Keratinocyte (primary cell): Measurements from ENCODE around the gene MAN2A2.

Source experiments
- CTCF ChIP-seq, 3 experiments: IDR thresholded peaks in 1 of 3; conservative IDR thresholded peaks in 1 of 3; optimal IDR thresholded peaks in 1 of 3; 2 replicates in 2 of 3; 3 replicates in 1 of 3; pipeline versions ENCODE3 to v1.5.1; 2011; ENCODE audit warnings: low read length in 3 of 3, mild to moderate bottlenecking in 3 of 3, moderate library complexity in 2 of 3, control low read depth in 1 of 3, inconsistent platforms in 1 of 3; ENCODE audit not compliant: insufficient read depth in 2 of 3; ENCODE audit errors: extremely low read depth in 1 of 3
- EZH2 ChIP-seq: IDR thresholded peaks from one replicate; pipeline ENCODE4 v1.6.1; 2012; ENCODE audit warnings: inconsistent platforms, mild to moderate bottlenecking, low read length, moderate library complexity

- TF ChIP-seq CTCF (optimal IDR thresholded peaks at IDR 0.05 in 1 of 3, IDR thresholded peaks at IDR 0.05 in 1 of 3, conservative IDR thresholded peaks at IDR 0.05 in 1 of 3; ENCODE audit: extremely low read depth in 1 of 3, insufficient read depth in 2 of 3, low read length in 3 of 3) (no peak), EZH2 (no peak)
Measured at GRCh38 chr15:90878660-90879059, 24.4 kb upstream of the MAN2A2 start.
